ENCODE measurements around the gene CDKL5. TPM values are rescaled to one million over a fixed set of nuclear protein-coding genes. Genes with fewer than 3 reads are reported as not detected.

The CDKL5 gene
- total and polyA plus RNA-seq, 4 donors: 10.6 to 27.7 (median 15.3) TPM

DNA sequence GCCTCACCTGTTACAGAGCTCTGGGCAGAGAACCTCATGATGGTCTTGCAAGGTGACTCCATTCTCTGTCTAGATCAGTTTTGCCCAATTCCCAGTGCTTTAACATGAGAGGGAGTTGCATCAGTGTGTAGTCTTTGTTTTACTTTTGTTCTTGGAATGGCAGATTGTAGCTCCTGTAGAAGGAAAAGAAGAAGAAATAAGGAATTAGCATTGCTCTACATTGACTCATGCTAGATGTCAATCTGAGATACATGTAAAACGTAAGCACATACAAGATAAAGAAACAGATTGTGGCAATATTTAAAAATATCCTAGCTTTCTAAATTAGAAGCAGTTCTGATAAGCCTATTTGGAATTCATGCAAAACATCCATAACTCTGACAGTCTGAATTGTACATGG lies 266.0 kb downstream of the CDKL5 start:
- H3K4me3 ChIP-seq (ENCODE audit: low read depth, low read length): no peak overlapping the region
- no peaks in the 10 kb centered on the region for H3K9me3 ChIP-seq (ENCODE audit: control insufficient read depth, insufficient read depth, low read length)
- no peaks in the 10 kb centered on the region for H3K4me1 ChIP-seq (ENCODE audit: control insufficient read depth, insufficient read depth, low read length)
- no peak for DNase-seq (ENCODE audit: low read depth in 4 of 6, low spot score in 6 of 6)
- no peaks in the 10 kb centered on the region for H3K36me3 ChIP-seq (ENCODE audit: control insufficient read depth, insufficient read depth, low read length)
- H3K27ac ChIP-seq (ENCODE audit: low read depth, low read length): no peak overlapping the region
- WGBS (ENCODE audit: insufficient coverage): no CpG with 5 or more reads among the region's 1 CpG
- no peaks in the 10 kb centered on the region for H3K27me3 ChIP-seq (ENCODE audit: control insufficient read depth, insufficient read depth, low read length)

DNA sequence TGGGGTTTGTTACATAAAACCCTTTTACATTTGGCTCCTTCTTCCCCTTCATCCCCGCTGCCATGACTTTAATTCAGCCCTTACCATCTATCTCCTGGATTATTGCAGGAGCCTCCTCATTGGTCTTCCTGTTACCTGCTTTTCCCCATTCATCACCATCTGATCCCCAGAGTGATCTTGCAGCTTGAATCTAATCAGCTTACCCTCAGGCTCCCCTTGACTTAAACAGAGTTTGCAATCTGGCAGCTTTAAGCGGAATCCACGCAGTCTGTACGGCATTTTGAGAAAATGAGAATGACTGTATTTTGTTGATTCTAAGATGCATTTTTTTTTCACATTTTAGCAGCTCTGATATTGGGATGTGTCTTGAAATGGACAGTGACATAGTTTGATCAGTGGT lies 267.1 kb downstream of the CDKL5 start:
- DNase-seq (ENCODE audit: low read depth in 4 of 6, low spot score in 6 of 6): peak in 1 of 6 donors; percentile 37
- Histone ChIP-seq H3K4me1 (ENCODE audit: control insufficient read depth, insufficient read depth, low read length) (no peaks in the 10 kb centered on the region), H3K9me3 (ENCODE audit: control insufficient read depth, insufficient read depth, low read length) (no peaks in the 10 kb centered on the region), H3K27ac (ENCODE audit: low read depth, low read length) (no peak overlapping the region), H3K36me3 (ENCODE audit: control insufficient read depth, insufficient read depth, low read length) (no peaks in the 10 kb centered on the region), H3K4me3 (ENCODE audit: low read depth, low read length) (no peak overlapping the region), H3K27me3 (ENCODE audit: control insufficient read depth, insufficient read depth, low read length) (no peaks in the 10 kb centered on the region)
- WGBS (ENCODE audit: insufficient coverage): 67% methylated on average over 1 of the region's 4 CpGs

DNA sequence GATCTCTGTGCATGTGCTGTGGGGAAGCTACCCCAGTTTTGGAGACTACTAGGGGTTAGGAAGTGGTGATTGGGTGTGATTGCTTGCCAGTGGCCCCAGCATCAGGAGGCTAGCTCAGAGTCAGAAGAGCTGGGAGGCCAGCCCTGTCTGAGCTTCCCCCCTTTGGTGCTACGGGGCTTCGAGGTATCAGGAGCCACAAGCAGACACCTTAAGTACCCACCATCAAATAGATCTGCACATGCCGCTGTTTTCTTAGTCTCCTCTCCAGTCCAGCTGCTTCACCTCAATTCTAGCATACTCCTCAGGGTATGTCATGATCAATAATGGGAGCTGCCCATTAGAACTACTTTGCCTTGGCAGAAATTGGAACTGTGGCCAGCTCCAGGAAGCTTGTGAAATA lies 271.2 kb downstream of the CDKL5 start:
- WGBS (ENCODE audit: insufficient coverage): 69% methylated on average over 2 of the region's 3 CpGs
- Histone ChIP-seq H3K27ac (ENCODE audit: low read depth, low read length) (no peak overlapping the region), H3K4me1 (ENCODE audit: control insufficient read depth, insufficient read depth, low read length) (peaks cover 3% of the 10 kb centered on the region), H3K4me3 (ENCODE audit: low read depth, low read length) (no peak overlapping the region), H3K9me3 (ENCODE audit: control insufficient read depth, insufficient read depth, low read length) (no peaks in the 10 kb centered on the region), H3K27me3 (ENCODE audit: control insufficient read depth, insufficient read depth, low read length) (peaks cover 3% of the 10 kb centered on the region), H3K36me3 (ENCODE audit: control insufficient read depth, insufficient read depth, low read length) (no peaks in the 10 kb centered on the region)
- no peak for DNase-seq (ENCODE audit: low read depth in 4 of 6, low spot score in 6 of 6)

DNA sequence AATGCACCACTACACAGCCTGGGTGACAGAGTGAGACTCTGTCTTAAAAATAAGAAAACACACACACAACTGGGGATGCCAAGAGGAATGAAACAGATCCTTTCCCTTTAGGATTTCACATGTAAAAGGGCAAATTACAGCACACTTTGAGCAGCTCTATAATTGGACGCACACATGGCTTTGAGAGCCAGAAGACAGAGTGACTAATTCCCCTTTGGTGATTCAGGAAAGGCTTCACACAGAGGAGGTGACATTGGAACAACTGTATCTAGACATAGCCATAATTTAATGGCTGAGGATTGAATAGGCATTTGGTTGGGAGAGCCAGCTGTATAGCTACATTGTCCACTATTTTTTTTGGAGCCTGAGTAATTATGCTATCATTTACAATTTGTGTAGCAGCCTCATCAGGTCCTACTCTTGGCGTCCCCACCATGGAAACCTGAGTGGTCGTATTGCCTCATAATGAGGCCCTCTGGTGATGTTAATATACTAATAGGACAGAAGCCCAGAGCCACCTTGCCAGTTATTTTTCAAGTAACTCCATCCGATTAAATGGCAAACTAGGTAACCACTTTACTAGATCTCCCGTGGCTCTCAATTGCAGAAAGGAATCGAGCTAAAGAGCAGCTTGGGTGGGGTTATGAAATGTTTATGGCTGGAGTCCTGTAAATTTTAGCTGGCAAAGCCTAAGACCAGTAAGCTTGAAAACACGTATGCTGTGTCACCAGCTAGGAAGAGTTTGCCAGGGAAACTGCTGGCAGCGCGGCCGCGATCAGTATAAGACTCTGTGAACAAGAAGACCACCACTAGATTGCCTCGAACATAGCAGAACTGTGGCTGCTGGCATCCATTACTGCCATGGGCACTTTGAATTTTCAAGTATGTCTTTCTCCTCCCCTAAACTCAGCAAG lies 273.6 kb downstream of the CDKL5 start:
- no peak overlapping the region for H3K4me3 ChIP-seq (ENCODE audit: low read depth, low read length)
- H3K36me3 ChIP-seq (ENCODE audit: control insufficient read depth, insufficient read depth, low read length): no peaks in the 10 kb centered on the region
- peaks cover 3% of the 10 kb centered on the region for H3K4me1 ChIP-seq (ENCODE audit: control insufficient read depth, insufficient read depth, low read length)
- peaks cover 3% of the 10 kb centered on the region for H3K27me3 ChIP-seq (ENCODE audit: control insufficient read depth, insufficient read depth, low read length)
- WGBS (ENCODE audit: insufficient coverage): 76% methylated on average over 8 of the region's 12 CpGs
- H3K27ac ChIP-seq (ENCODE audit: low read depth, low read length): no peak overlapping the region
- no peaks in the 10 kb centered on the region for H3K9me3 ChIP-seq (ENCODE audit: control insufficient read depth, insufficient read depth, low read length)
- no peak for DNase-seq (ENCODE audit: low read depth in 4 of 6, low spot score in 6 of 6)

DNA sequence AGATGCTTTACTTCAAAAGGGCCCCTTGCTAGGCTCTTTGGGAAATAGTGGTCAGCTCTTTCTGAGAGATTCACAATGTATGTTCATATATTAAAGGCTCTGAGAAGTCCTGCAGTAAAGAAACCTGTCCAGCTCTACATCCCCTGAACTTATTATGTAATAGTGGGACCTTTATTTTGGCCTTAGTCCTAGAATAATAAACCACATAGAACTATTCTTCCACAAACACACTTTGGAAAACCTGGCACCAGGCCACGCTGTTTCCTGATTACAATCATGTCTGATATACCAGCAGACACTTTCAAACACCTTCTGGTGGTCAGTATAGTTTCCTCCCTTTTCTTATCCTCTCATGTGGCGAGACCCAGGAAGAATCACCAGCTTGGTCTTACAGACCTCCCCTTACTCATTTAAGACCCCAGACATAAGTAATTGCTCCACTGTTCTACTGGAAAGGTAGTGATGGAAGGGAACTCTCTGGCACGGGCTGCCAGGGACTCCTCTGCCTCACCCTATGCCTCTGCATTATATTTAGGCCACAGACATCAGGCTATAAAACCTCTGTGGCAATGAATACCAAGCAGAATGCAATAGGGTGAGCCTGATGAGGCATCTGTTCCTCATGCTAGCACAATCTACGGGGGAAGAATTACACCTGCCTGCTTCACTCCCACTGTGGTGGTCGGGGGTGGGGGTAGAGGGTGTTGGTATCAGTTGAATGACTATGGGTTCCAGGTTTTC lies 276.4 kb downstream of the CDKL5 start:
- H3K4me3 ChIP-seq (ENCODE audit: low read depth, low read length): no peak overlapping the region
- 67% methylated on average over 1 of the region's 5 CpGs for WGBS (ENCODE audit: insufficient coverage)
- H3K27ac ChIP-seq (ENCODE audit: low read depth, low read length): no peak overlapping the region
- no peaks in the 10 kb centered on the region for H3K36me3 ChIP-seq (ENCODE audit: control insufficient read depth, insufficient read depth, low read length)
- peaks cover 3% of the 10 kb centered on the region for H3K27me3 ChIP-seq (ENCODE audit: control insufficient read depth, insufficient read depth, low read length)
- peaks cover 3% of the 10 kb centered on the region for H3K4me1 ChIP-seq (ENCODE audit: control insufficient read depth, insufficient read depth, low read length)
- H3K9me3 ChIP-seq (ENCODE audit: control insufficient read depth, insufficient read depth, low read length): no peaks in the 10 kb centered on the region
- no peak for DNase-seq (ENCODE audit: low read depth in 4 of 6, low spot score in 6 of 6)

DNA sequence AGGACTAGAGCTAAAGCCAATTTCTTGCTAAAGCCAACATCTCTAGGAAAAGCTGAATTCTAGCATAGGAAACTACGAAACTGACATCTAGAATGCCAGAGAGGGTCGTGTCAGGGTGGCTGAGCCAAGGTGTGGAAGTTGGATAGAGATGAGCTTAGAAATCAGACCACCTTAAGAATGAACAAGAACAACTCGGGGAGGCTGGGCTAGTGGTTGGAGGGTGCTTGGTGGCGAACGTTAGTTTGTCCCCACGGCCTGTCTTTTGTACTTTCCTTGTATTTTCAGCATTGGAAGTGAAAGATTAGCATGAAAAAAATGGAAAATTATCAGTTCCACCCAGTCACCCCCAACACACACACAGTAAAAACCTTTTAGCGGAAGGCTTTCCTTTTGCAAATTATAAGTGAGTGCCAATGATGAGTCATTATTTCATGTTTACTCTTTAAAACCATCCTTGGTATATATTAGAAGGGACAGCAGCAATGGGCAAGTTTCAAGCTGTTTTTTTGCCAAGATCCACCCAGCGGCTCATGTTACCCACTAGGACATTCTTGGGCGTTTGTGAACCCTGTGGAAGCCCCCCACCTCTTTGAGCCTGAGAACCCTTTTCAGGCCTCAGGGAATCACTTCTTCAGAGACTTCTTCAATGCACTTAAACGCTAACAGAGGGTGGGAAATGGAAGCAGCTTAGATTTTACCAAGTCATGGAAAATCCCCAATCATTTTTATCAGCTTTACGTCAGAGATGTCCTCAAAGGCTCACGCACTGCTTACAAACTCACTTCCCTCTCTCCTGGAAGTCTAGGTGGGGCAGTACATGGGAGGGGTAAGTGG lies 277.2 kb downstream of the CDKL5 start:
- Histone ChIP-seq H3K4me3 (ENCODE audit: low read depth, low read length) (no peak overlapping the region), H3K4me1 (ENCODE audit: control insufficient read depth, insufficient read depth, low read length) (peaks cover 3% of the 10 kb centered on the region), H3K9me3 (ENCODE audit: control insufficient read depth, insufficient read depth, low read length) (no peaks in the 10 kb centered on the region), H3K27ac (ENCODE audit: low read depth, low read length) (no peak overlapping the region), H3K27me3 (ENCODE audit: control insufficient read depth, insufficient read depth, low read length) (peaks cover 3% of the 10 kb centered on the region), H3K36me3 (ENCODE audit: control insufficient read depth, insufficient read depth, low read length) (no peaks in the 10 kb centered on the region)
- DNase-seq (ENCODE audit: low read depth in 4 of 6, low spot score in 6 of 6): no peak
- WGBS (ENCODE audit: insufficient coverage): 61% methylated on average over 3 of the region's 12 CpGs

Small RNA genes lying within 50 kb of the gene (small RNA-seq; reads per million reads assigned to genes)
- gene RF00019 (ENCODE audit: low replicate concordance): not detected

Other genes with a start within 250 kb of the CDKL5 start
- gene BEND2, start 204.7 kb upstream of the CDKL5 start, total RNA-seq: under 1 TPM; 0.06 to 0.10 TPM
- gene BEND2, start 204.7 kb upstream of the CDKL5 start, polyA plus RNA-seq (ENCODE audit: insufficient read length in 2 of 2): under 1 TPM; 0.05 to 0.12 TPM
- gene SCML2, start 70.9 kb upstream of the CDKL5 start, total RNA-seq: 1 to 10 TPM; 5.0 to 5.8 TPM
- 1 to 10 TPM; 3.9 to 5.4 TPM for gene SCML2, start 70.9 kb upstream of the CDKL5 start, polyA plus RNA-seq (ENCODE audit: insufficient read length in 2 of 2)
- gene RS1, start 246.5 kb downstream of the CDKL5 start, total RNA-seq: under 1 TPM in 1 of 2 donors, not detected in 1; 0.06 TPM
- gene RS1, start 246.5 kb downstream of the CDKL5 start, polyA plus RNA-seq (ENCODE audit: insufficient read length in 2 of 2): under 1 TPM; 0.33 to 0.41 TPM